ENCODE results near the gene RAC3. TPM values are rescaled to one million over a fixed set of nuclear protein-coding genes. Genes with fewer than 3 reads are reported as not detected.

The RAC3 gene
- total RNA-seq, 1 experiment from 2014 or later, result 175 TPM

DNA sequence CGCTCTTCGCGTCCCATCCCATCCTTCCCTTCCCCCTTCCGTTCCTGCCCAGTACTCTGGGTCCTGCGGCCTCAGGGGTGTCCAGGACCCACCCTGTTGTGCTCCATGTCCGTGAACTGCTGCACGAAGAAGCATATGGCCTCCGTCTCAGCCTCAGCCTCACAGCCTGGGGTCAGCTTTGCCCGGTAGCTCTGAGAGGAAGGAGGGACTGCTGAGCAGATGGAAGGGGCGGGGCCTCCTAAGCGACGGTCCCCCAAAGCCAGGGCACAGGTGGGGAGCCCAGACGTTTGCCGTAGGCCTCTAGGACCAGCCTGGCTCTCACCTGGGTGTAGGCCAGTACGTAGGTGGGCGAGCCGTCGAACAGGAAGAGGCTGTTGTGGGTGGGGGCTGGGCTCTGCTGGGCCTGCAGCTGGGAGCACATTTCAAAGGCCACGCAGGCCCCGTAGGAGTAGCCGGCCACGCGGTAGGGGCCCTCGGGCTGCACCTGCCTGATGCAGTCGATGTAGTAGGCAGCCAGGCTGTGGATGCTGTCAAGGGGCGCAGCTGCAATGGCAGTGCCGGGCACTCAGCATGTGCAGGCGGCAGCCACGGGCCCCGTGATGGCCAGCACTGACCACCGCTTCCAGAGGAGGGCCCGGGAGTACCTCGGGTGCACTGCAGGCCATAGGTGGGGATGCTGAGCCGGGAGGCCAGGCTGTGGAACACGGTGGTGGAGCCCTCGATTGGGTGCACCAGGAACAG lies 48.7 kb downstream of the RAC3 start:
- Histone ChIP-seq H3K4me3 (ENCODE audit: insufficient read depth, low read depth, low read length) (no peak overlapping the region), H3K27me3 (ENCODE audit: control insufficient read depth, insufficient read depth, low read length) (no peaks in the 10 kb centered on the region), H3K36me3 (replicated peaks; ENCODE audit: control insufficient read depth, insufficient read depth, low read length) (peaks cover 26% of the 10 kb centered on the region)
- no peak for DNase-seq

DNA sequence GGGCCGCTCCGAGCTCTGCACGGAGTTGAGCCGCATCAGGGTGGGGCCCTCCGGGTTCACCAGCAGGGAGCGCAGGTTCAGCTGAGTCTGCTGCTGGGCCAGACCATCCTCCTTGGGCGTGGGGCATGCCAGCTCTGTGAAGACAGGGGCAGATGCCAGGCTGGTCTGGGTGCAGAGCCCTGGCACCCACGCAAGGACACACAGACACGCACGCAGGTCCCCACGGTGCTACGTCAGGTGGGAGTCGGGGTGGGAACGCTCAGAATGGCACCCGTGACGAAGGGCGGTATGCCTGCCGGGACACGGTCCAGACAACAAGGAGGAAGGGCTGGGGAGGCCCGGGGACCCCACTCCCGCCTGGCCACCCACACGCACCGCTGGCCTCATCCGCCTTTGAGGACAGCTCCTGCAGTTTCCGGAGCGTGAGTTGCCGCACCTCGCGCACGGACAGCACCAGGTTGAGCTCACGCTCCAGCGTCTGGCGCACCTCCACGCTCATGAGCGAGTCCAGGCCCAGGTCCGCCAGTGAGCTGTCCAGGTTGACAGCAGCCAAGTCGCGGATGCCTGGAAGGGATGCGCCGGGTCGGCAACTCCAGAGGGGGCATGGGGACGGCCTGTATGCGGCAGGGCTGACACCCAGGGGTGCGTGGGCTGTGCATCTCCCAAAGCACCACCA lies 49.4 kb downstream of the RAC3 start:
- Histone ChIP-seq H3K36me3 (replicated peaks; ENCODE audit: control insufficient read depth, insufficient read depth, low read length) (peaks cover 28% of the 10 kb centered on the region), H3K4me3 (ENCODE audit: insufficient read depth, low read depth, low read length) (no peak overlapping the region), H3K27me3 (ENCODE audit: control insufficient read depth, insufficient read depth, low read length) (no peaks in the 10 kb centered on the region)
- no peak for DNase-seq

DNA sequence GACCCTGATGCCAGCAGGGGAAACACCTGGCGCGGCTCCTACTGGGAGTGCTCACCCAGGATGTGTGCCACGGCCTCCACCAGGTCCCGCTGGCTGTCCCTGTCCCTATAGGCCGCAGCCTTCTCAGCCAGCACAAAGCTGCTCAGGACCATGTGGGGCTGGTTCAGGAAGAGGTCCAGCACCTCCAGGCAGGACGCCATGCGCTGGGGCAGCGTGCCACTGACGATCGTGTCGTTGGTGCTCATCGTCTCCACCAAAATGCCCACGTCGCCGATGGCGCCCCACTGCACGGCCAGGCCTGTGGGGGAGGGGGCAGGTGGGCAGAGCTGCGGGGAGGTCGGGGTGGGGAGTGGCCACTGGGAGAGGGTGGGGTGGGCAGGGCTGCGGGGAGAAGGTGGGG lies 50.1 kb downstream of the RAC3 start:
- Histone ChIP-seq H3K27me3 (ENCODE audit: control insufficient read depth, insufficient read depth, low read length) (no peaks in the 10 kb centered on the region), H3K4me3 (ENCODE audit: insufficient read depth, low read depth, low read length) (no peak overlapping the region), H3K36me3 (replicated peaks; ENCODE audit: control insufficient read depth, insufficient read depth, low read length) (peaks cover 30% of the 10 kb centered on the region)
- no peak for DNase-seq

DNA sequence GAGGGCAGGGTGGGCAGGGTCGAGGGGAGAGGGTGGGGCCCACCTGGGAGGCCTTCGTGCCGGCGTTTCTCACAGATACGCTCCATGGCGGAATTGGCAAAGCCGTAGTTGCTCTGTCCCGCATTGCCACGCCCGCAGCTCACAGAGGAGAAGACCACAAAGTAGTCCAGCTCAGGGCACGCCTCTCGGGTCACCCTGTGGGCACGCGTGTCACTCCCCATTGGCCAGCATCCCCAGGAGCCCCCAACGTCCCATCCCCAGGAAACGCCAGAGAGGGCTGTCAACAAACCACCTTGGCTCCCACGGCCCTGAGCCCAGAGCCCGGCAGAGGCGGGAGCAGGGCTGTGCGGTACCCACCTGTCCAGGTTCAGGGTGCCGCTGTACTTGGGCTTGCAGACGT lies 50.5 kb downstream of the RAC3 start:
- Histone ChIP-seq H3K4me3 (ENCODE audit: insufficient read depth, low read depth, low read length) (no peak overlapping the region), H3K36me3 (replicated peaks; ENCODE audit: control insufficient read depth, insufficient read depth, low read length) (peaks cover 34% of the 10 kb centered on the region), H3K27me3 (ENCODE audit: control insufficient read depth, insufficient read depth, low read length) (no peaks in the 10 kb centered on the region)
- no peak for DNase-seq

DNA sequence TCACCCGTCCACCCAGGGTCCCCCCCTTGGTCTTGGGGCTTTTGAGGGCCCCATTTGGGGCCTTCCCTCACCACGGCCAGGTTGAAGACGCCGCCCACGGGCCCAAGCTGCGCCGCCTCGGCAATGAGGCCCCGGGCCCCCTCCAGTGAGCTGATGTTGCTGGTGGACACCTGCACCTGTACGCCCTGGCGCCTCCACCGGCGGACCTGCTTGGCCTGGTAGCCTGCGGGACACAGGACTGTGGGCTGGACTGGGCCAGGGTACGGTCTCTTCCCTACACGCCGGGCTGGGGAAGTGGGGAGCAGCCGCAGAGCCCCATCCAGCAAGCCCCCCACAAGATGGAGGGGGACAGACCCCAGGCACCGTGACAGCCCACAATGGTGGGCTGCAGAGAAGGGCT lies 51.0 kb downstream of the RAC3 start:
- no peak overlapping the region for H3K4me3 ChIP-seq (ENCODE audit: insufficient read depth, low read depth, low read length)
- H3K27me3 ChIP-seq (ENCODE audit: control insufficient read depth, insufficient read depth, low read length), result no peaks in the 10 kb centered on the region
- peaks cover 37% of the 10 kb centered on the region for H3K36me3 ChIP-seq (replicated peaks; ENCODE audit: control insufficient read depth, insufficient read depth, low read length)
- no peak for DNase-seq

DNA sequence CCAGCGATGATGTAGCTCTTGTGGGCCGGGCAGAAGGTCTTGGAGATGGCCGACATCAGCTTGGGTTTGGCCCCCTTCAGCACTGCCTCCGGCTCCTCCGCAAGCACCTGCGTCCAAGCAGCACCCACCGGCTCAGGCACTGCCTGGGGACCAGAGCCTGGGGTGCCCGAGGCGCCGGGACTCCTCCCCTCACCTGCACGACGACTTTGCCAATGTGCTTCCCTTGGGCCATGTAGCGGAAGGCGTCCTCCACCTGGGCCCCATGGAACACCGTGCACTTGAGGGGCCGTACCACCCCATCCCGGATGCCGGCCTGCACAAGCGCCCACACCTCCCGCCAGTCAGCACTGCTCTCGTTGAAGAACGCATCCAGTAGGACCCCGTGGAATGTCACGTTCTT lies 51.5 kb downstream of the RAC3 start:
- Histone ChIP-seq H3K4me3 (ENCODE audit: insufficient read depth, low read depth, low read length) (no peak overlapping the region), H3K36me3 (replicated peaks; ENCODE audit: control insufficient read depth, insufficient read depth, low read length) (peaks cover 38% of the 10 kb centered on the region), H3K27me3 (ENCODE audit: control insufficient read depth, insufficient read depth, low read length) (no peaks in the 10 kb centered on the region)
- no peak for DNase-seq

Other genes with a start within 250 kb of the RAC3 start
- gene GCGR, start 227.5 kb upstream of the RAC3 start, total RNA-seq (2014; rRNA removed; shearing (Covaris generic)), result 0.07 and 0.11 TPM in 2 replicates
- 180 and 204 TPM in 2 replicates for gene MCRIP1, start 198.4 kb upstream of the RAC3 start, total RNA-seq (2014; rRNA removed; shearing (Covaris generic))
- gene PPP1R27, start 196.6 kb upstream of the RAC3 start, total RNA-seq (2014; rRNA removed; shearing (Covaris generic)), result not detected in 2 replicates
- 421 and 528 TPM in 2 replicates for gene P4HB, start 171.1 kb upstream of the RAC3 start, total RNA-seq (2014; rRNA removed; shearing (Covaris generic))
- 127 and 158 TPM in 2 replicates for gene ARHGDIA, start 160.3 kb upstream of the RAC3 start, total RNA-seq (2014; rRNA removed; shearing (Covaris generic))
- 195 and 271 TPM in 2 replicates for gene ALYREF, start 140.1 kb upstream of the RAC3 start, total RNA-seq (2014; rRNA removed; shearing (Covaris generic))
- gene ANAPC11, start 140.0 kb upstream of the RAC3 start, total RNA-seq (2014; rRNA removed; shearing (Covaris generic)), result 269 and 274 TPM in 2 replicates
- gene NPB, start 129.4 kb upstream of the RAC3 start, total RNA-seq (2014; rRNA removed; shearing (Covaris generic)), result 0.85 and 0.94 TPM in 2 replicates
- gene PCYT2, start 120.3 kb upstream of the RAC3 start, total RNA-seq (2014; rRNA removed; shearing (Covaris generic)), result 21.0 and 37.0 TPM in 2 replicates
- 19.0 and 21.4 TPM in 2 replicates for gene SIRT7, start 113.5 kb upstream of the RAC3 start, total RNA-seq (2014; rRNA removed; shearing (Covaris generic))
- 27.0 and 31.7 TPM in 2 replicates for gene MAFG, start 103.9 kb upstream of the RAC3 start, total RNA-seq (2014; rRNA removed; shearing (Covaris generic))
- gene PYCR1, start 94.4 kb upstream of the RAC3 start, total RNA-seq (2014; rRNA removed; shearing (Covaris generic)), result 267 and 298 TPM in 2 replicates
- gene MYADML2, start 84.4 kb upstream of the RAC3 start, total RNA-seq (2014; rRNA removed; shearing (Covaris generic)), result 0.24 and 0.30 TPM in 2 replicates
- 2.0 and 2.3 TPM in 2 replicates for gene NOTUM, start 70.5 kb upstream of the RAC3 start, total RNA-seq (2014; rRNA removed; shearing (Covaris generic))
- 62.1 and 65.8 TPM in 2 replicates for gene ASPSCR1, start 54.0 kb upstream of the RAC3 start, total RNA-seq (2014; rRNA removed; shearing (Covaris generic))
- 171 and 247 TPM in 2 replicates for gene CENPX, start 8.8 kb upstream of the RAC3 start, total RNA-seq (2014; rRNA removed; shearing (Covaris generic))
- 45.2 and 46.5 TPM in 2 replicates for gene LRRC45, start 8.4 kb upstream of the RAC3 start, total RNA-seq (2014; rRNA removed; shearing (Covaris generic))
- gene DCXR, start 6.0 kb downstream of the RAC3 start, total RNA-seq (2014; rRNA removed; shearing (Covaris generic)), result 72.7 and 110 TPM in 2 replicates
- 43.0 and 50.8 TPM in 2 replicates for gene RFNG, start 20.1 kb downstream of the RAC3 start, total RNA-seq (2014; rRNA removed; shearing (Covaris generic))
- 205 and 248 TPM in 2 replicates for gene GPS1, start 20.2 kb downstream of the RAC3 start, total RNA-seq (2014; rRNA removed; shearing (Covaris generic))
- 114 and 129 TPM in 2 replicates for gene DUS1L, start 34.1 kb downstream of the RAC3 start, total RNA-seq (2014; rRNA removed; shearing (Covaris generic))
- 201 and 257 TPM in 2 replicates for gene FASN, start 66.6 kb downstream of the RAC3 start, total RNA-seq (2014; rRNA removed; shearing (Covaris generic))
- 3.7 and 6.0 TPM in 2 replicates for gene CCDC57, start 181.2 kb downstream of the RAC3 start, total RNA-seq (2014; rRNA removed; shearing (Covaris generic))
- gene SLC16A3, start 197.4 kb downstream of the RAC3 start, total RNA-seq (2014; rRNA removed; shearing (Covaris generic)), result 31.2 and 52.0 TPM in 2 replicates
- 31.7 and 37.3 TPM in 2 replicates for gene CSNK1D, start 242.0 kb downstream of the RAC3 start, total RNA-seq (2014; rRNA removed; shearing (Covaris generic))

Data from H7 (cell line).